ENCODE results near the gene ZNF354B.

The ZNF354B gene

DNA sequence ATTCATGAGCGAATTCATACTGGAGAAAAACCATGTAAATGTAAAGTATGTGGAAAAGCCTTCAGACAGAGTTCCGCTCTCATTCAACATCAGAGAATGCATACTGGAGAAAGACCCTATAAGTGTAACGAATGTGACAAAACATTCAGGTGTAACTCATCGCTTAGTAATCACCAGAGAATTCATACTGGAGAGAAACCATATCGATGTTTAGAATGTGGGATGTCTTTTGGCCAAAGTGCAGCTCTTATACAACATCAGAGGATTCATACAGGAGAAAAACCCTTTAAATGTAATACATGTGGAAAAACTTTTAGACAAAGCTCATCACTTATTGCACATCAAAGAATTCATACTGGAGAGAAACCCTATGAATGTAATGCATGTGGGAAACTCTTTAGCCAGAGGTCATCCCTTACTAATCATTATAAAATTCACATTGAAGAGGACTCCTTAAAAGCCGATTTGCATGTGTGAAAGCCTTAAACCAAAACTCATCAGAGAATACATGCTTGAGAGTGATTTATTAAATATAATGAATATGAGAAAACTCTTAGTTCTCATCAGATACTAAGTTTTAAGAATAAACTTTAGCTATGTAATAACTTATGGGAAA lies 24.2 kb downstream of the ZNF354B start:
- no peak for DNase-seq

DNA sequence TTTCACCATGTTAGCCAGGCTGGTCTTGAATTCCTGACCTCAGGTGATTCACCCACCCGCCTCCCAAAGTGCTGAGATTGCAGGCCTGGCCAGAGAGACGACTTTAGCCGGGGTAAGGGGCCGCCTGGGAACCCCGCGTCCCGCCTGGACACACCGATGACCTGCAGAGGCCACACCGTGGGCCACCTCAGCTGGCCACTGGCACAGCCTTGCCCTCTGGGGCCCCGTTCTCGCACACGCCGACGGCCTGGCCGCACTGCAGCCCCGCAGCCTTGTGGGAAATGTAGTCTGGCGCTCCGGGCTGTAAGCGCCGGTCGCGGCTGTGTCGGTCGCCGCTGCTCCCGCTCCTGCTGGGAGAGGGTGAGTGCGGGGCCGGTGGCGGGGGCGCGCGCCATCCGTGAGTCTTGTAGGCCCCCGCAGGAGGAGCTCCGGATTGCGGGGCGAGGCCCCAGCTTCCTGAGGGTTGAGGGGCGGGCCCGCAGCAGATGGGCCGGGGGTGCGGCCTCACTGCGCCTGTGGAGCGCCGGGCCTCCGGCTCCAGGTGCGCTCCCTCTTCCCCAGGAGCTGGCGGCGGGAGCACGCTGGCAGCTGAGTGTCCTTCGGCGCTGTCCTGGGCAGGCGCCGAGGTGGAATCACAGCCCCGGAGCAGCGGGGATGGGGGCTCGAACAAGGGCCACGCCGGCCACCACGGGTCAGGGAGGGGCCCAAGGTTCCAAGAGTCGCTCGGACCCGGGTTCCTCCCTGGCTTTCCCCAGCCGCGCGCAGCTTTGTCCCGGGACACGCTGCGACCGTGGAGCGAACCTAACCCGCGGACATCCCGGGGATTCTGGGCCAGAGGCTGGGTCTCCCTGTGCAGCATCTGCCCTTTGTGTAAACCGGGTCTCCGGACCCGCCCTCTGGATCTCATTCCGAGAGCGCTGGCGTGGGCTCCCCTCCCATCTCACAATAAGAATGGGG lies 36.1 kb downstream of the ZNF354B start, which contains the start of gene ZFP2:
TSS of gene ZFP2 (plus strand) at position 299 of the 957 bp plus-strand sequence. CDS start 35,401 bp downstream, outside the sequence.
- DNase-seq, result no peak

DNA sequence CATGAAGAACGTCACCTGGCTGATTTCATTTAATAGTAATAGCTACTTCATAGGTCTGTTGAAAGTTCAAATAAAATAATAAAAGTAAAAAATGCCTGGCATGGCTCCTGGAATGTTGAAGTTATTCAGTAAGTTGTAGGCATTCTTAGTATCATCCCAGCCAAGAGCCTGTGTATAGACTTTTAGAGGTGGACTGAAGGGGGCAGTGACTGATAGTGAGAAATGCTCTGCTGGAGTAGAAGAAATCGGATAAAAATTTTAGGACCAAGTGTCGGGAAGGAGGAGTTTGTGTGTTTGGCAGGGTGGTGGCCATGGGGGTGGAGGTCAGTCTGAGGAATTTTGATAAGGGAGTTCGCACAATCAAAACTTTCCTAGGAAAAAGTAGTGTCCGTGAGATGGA lies 39.5 kb downstream of the ZNF354B start:
- DNase-seq, result no peak

DNA sequence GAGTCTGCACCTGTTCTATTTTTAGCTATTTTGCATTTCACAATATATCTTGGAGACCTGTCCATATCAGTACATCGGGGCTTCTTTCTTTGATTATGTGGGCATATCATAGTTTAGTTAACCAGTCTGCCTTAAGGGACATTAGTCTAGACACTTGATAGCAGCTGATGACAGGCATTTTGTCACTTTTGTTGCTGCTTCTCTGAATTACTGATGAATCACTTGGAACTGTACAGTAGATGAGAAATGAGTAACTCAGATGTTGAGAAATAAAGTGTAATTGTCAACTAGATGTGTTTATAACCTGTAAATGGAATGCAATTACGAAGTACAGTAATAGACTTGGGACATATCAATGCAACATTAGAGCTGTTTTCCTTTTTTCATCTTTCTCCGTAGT lies 43.1 kb downstream of the ZNF354B start:
- no peak for DNase-seq

DNA sequence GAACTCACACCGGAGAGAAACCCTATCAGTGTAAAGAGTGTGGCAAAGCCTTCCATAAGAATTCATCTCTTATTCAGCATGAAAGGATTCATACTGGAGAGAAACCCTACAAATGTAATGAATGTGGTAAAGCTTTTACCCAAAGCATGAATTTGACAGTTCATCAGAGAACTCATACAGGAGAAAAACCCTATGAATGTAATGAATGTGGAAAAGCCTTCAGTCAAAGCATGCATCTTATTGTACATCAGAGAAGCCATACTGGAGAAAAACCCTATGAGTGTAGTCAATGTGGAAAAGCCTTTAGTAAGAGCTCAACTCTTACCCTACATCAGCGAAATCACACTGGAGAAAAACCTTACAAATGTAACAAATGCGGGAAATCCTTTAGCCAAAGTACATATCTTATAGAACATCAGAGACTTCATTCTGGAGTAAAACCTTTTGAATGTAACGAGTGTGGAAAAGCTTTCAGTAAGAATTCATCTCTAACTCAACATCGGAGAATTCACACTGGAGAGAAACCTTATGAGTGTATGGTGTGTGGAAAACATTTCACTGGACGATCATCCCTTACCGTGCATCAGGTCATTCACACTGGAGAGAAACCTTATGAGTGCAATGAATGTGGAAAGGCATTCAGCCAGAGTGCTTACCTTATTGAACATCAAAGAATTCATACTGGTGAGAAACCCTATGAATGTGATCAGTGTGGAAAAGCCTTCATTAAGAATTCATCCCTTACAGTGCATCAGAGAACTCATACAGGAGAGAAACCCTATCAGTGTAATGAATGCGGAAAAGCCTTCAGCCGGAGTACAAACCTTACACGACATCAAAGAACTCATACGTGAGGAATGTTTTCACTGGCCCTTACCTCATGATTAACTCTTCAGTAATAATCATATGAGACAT lies 72.3 kb downstream of the ZNF354B start:
- DNase-seq, result no peak
